Fibroblast of gingiva (primary cell): ENCODE data around the gene DIS3L.
"Not testable (repeated sequence)": the region's sequence is repeated elsewhere in the genome, so short reads cannot be mapped to it uniquely, and the experiment has no call there.

ENCODE experiments used
- DNase-seq: peaks from one replicate; pipeline ENCODE4 v3.0.0-alpha.2; 2011; ENCODE audit warnings: low read depth

Gene DIS3L

GRCh38 chr15:66278056-66278455, 15.3 kb upstream of the DIS3L start:
- DNase-seq, result no peak

- no peak for DNase-seq
Observed at GRCh38 chr15:66278671-66279070, 14.7 kb upstream of the DIS3L start.

- no peak for DNase-seq
Observed at GRCh38 chr15:66284271-66284670, 9.1 kb upstream of the DIS3L start.

- no peak for DNase-seq
Observed at GRCh38 chr15:66285533-66286280, 7.7 kb upstream of the DIS3L start.

- peak; percentile 39 for DNase-seq
Observed at GRCh38 chr15:66287461-66288057, 5.8 kb upstream of the DIS3L start.

GRCh38 chr15:66288093-66288492, 5.3 kb upstream of the DIS3L start:
- DNase-seq, result no peak

GRCh38 chr15:66288551-66289185, 4.7 kb upstream of the DIS3L start:
- DNase-seq, result peak; percentile 92

GRCh38 chr15:66290007-66290406, 3.4 kb upstream of the DIS3L start:
- DNase-seq, result no peak

GRCh38 chr15:66290518-66290917, 2.9 kb upstream of the DIS3L start:
- no peak for DNase-seq

GRCh38 chr15:66291816-66292570, 1.4 kb upstream of the DIS3L start:
- no peak for DNase-seq

- DNase-seq, result no peak
Observed at GRCh38 chr15:66292571-66293418, 573 bp upstream of the DIS3L start.

GRCh38 chr15:66294157-66294931, 976 bp downstream of the DIS3L start:
- peak; percentile 66 for DNase-seq

GRCh38 chr15:66294932-66295235, 1.5 kb downstream of the DIS3L start:
- DNase-seq, result no peak

GRCh38 chr15:66296186-66296585, 2.8 kb downstream of the DIS3L start:
- DNase-seq, result no peak

GRCh38 chr15:66298803-66299251, 5.5 kb downstream of the DIS3L start:
- DNase-seq, result peak; percentile 11

GRCh38 chr15:66302489-66303278, 9.3 kb downstream of the DIS3L start:
- DNase-seq, result no peak

- not testable (repeated sequence) for DNase-seq
Observed at GRCh38 chr15:66304425-66304824, 11.1 kb downstream of the DIS3L start.

- DNase-seq, result no peak
Observed at GRCh38 chr15:66306381-66306780, 13.0 kb downstream of the DIS3L start.

- DNase-seq, result no peak
Observed at GRCh38 chr15:66308531-66308930, 15.2 kb downstream of the DIS3L start.

GRCh38 chr15:66309828-66310227, 16.5 kb downstream of the DIS3L start:
- DNase-seq, result no peak
